Measurements from ENCODE around the gene S100A6.

- TF ChIP-seq, protein P1, sequence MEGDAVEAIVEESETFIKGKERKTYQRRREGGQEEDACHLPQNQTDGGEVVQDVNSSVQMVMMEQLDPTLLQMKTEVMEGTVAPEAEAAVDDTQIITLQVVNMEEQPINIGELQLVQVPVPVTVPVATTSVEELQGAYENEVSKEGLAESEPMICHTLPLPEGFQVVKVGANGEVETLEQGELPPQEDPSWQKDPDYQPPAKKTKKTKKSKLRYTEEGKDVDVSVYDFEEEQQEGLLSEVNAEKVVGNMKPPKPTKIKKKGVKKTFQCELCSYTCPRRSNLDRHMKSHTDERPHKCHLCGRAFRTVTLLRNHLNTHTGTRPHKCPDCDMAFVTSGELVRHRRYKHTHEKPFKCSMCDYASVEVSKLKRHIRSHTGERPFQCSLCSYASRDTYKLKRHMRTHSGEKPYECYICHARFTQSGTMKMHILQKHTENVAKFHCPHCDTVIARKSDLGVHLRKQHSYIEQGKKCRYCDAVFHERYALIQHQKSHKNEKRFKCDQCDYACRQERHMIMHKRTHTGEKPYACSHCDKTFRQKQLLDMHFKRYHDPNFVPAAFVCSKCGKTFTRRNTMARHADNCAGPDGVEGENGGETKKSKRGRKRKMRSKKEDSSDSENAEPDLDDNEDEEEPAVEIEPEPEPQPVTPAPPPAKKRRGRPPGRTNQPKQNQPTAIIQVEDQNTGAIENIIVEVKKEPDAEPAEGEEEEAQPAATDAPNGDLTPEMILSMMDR (IDR thresholded peaks at IDR 0.05): no peak
- TF ChIP-seq POLR2AphosphoS5 (IDR thresholded peaks at IDR 0.05) (no peak), POLR2A (IDR thresholded peaks at IDR 0.05) (no peak), EP300 (IDR thresholded peaks at IDR 0.05) (no peak)
These were observed 43.1 kb upstream of the S100A6 start for GRCh38 chr1:153578936-153579335.
